ENCODE data around the gene OR7C2. TPM values are rescaled to one million over a fixed set of nuclear protein-coding genes. Genes with fewer than 3 reads are reported as not detected.

OR7C2 gene
- total RNA-seq (2021; ENCODE audit: unreplicated experiment) (not detected), Bru-seq, nascent RNA (not detected), BruChase-seq, experiment 1, labeled RNA remaining after a 6-hour chase (not detected), BruChase-seq, experiment 2, labeled RNA remaining after a 2-hour chase (not detected)
- polyA plus RNA-seq (2012) = not detected in 2 replicates
- long read RNA-seq = 0 reads

- Histone ChIP-seq H2AFZ (ENCODE audit: low read depth, low read length, poor library complexity, severe bottlenecking) (no peak within 1 kb of the TSS), H3K9ac (ENCODE audit: low read length) (no peak within 1 kb of the TSS), H3K27ac (ENCODE audit: low read depth, low read length) (no peak within 1 kb of the TSS), H3K9me3 (ENCODE audit: control insufficient read depth in 1 of 2, insufficient read depth in 1 of 2, low read depth in 1 of 2, low read length in 2 of 2) (no peaks in the 10 kb centered on the region), H3K27me3 (ENCODE audit: insufficient read depth, low read length) (peaks cover 7% of the 10 kb centered on the region; the same call in 1 of the 2 replicates), H4K20me1 (ENCODE audit: insufficient read depth) (no peaks in the 10 kb centered on the region), H3K79me2 (ENCODE audit: insufficient read depth, low read length) (no peaks in the 10 kb centered on the region), H3K9me2 (ENCODE audit: insufficient read depth) (no peaks in the 10 kb centered on the region), H3K4me2 (ENCODE audit: low read length) (no peak within 1 kb of the TSS), H3K36me3 (ENCODE audit: control insufficient read depth in 1 of 2, insufficient read depth in 2 of 2, low read length in 2 of 2) (no peaks in the 10 kb centered on the region), H3K4me1 (ENCODE audit: control insufficient read depth in 1 of 2, insufficient read depth in 2 of 2, low read length in 2 of 2) (no peaks in the 10 kb centered on the region), H3K4me3 (replicated peaks in 1 of 2; ENCODE audit: low read depth in 1 of 2, low read length in 2 of 2) (no peak within 1 kb of the TSS)
- POLR2A ChIA-PET = no interaction called here
- TF ChIP-seq RAD21 (IDR thresholded peaks at IDR 0.05; ENCODE audit: low read depth) = no peak
- TF ChIP-seq CBX3 (IDR thresholded peaks at IDR 0.05; ENCODE audit: low read depth) = no peak
- TF ChIP-seq ZNF274 (IDR thresholded peaks at IDR 0.05; ENCODE audit: low read depth, low read length) = no peak
- TF ChIP-seq MAX (IDR thresholded peaks at IDR 0.05) = no peak
- TF ChIP-seq ELF1 (IDR thresholded peaks at IDR 0.05; ENCODE audit: borderline replicate concordance, low read depth) = no peak
- TF ChIP-seq YY1 (IDR thresholded peaks at IDR 0.05; ENCODE audit: extremely low read depth, insufficient replicate concordance, low read depth, low read length) = no peak
- no peak for TF ChIP-seq JUND (IDR thresholded peaks at IDR 0.05)
- no peak for TF ChIP-seq SP1 (IDR thresholded peaks at IDR 0.05; ENCODE audit: low read depth)
- no peak for TF ChIP-seq FOSL1 (IDR thresholded peaks at IDR 0.05; ENCODE audit: low read depth)
- no peak for TF ChIP-seq CTCF (IDR thresholded peaks at IDR 0.05 in 2 of 3, conservative IDR thresholded peaks at IDR 0.05 in 1 of 3; ENCODE audit: borderline replicate concordance in 1 of 3, insufficient read depth in 1 of 3, low read depth in 2 of 3, low read length in 2 of 3)
- no peak for TF ChIP-seq TCF7L2 (IDR thresholded peaks at IDR 0.05; ENCODE audit: borderline replicate concordance, extremely low read depth, insufficient read depth, insufficient read length)
- intact Hi-C loops (cut with micrococcal nuclease) = no loop called here
- ATAC-seq = no peak
- DNase-seq (ENCODE audit: low read depth, low spot score) = no peak
- BruUV-seq (replicated peaks) = no TSS peak
- RAD21 ChIA-PET (ENCODE audit: low non-redundant PET in 1 of 2, low total read pairs in 2 of 2, uncharacterized antibody in 2 of 2, unreplicated experiment in 2 of 2) = no interaction called here
- CTCF ChIA-PET = no interaction called here
These were observed at the start of gene OR7C2 for GRCh38 chr19:14941189-14941588. Gene OR7C2, plus strand, starts transcription at chr19:14941489. Its CDS starts 0 bp downstream, at chr19:14941489.
